Keratinocyte (primary cell): ENCODE measurements around the gene P3R3URF. TPM values are rescaled to one million over a fixed set of nuclear protein-coding genes. Genes with fewer than 3 reads are reported as not detected.

ENCODE experiments used
- DNase-seq: peaks from one replicate; pipeline ENCODE4 v3.0.0-alpha.2; 2011; ENCODE audit warnings: low read depth, missing footprints, low spot score
- FAIRE-seq: peaks from 2 replicates; lab custom pipeline; 2011; peaks lifted over from hg19 to GRCh38; lab: Jason Lieb, UNC
- H2AFZ ChIP-seq: 2 replicates; pipeline ENCODE4 v1.6.0; 2012; ENCODE audit warnings: low read length, control low read depth, inconsistent platforms; ENCODE audit not compliant: control insufficient read depth
- H3K27ac ChIP-seq: 2 replicates; pipeline ENCODE4 v1.5.1; 2011; ENCODE audit warnings: low read length; ENCODE audit not compliant: control insufficient read depth, insufficient read depth
- H3K27me3 ChIP-seq: 3 replicates; pipeline ENCODE4 v1.6.0; 2011; ENCODE audit warnings: low read length; ENCODE audit not compliant: control insufficient read depth, insufficient read depth; ENCODE audit errors: extremely low read depth
- H3K36me3 ChIP-seq, 2 experiments: 2 replicates in 1 of 2; 3 replicates in 1 of 2; pipeline ENCODE4 v1.5.1; 2011; ENCODE audit warnings: low read length in 2 of 2, mild to moderate bottlenecking in 1 of 2; ENCODE audit not compliant: control insufficient read depth in 2 of 2, insufficient read depth in 2 of 2; ENCODE audit errors: extremely low read depth in 1 of 2
- H3K4me1 ChIP-seq: 3 replicates; pipeline ENCODE4 v1.5.1; 2011; ENCODE audit warnings: low read length; ENCODE audit not compliant: control insufficient read depth, insufficient read depth; ENCODE audit errors: extremely low read depth
- H3K4me2 ChIP-seq: 3 replicates; pipeline ENCODE4 v1.6.0; 2011; ENCODE audit warnings: low read depth, low read length; ENCODE audit not compliant: control insufficient read depth, insufficient read depth; ENCODE audit errors: extremely low read depth
- H3K4me3 ChIP-seq, 3 experiments: fragments of 200-600 bp in 1 of 3; sonication (generic) in 1 of 3; 2 replicates in 2 of 3; 3 replicates in 1 of 3; pipeline ENCODE4 v1.5.1; 2011 to 2016; ENCODE audit warnings: low read length in 3 of 3, mild to moderate bottlenecking in 3 of 3, control low read depth in 2 of 3, inconsistent platforms in 1 of 3, low read depth in 1 of 3, mixed read lengths in 1 of 3, mixed run types in 1 of 3, moderate library complexity in 1 of 3; ENCODE audit not compliant: control insufficient read depth in 2 of 3, insufficient read depth in 2 of 3; ENCODE audit errors: extremely low read depth in 1 of 3
- H3K79me2 ChIP-seq: 2 replicates; pipeline ENCODE4 v1.6.0; 2012; ENCODE audit warnings: low read length; ENCODE audit not compliant: control insufficient read depth, insufficient read depth
- H3K9ac ChIP-seq: 3 replicates; pipeline ENCODE4 v1.6.0; 2011; ENCODE audit warnings: low read length; ENCODE audit not compliant: control insufficient read depth, insufficient read depth; ENCODE audit errors: extremely low read depth
- H3K9me1 ChIP-seq: 3 replicates; pipeline ENCODE4 v1.6.0; 2011; ENCODE audit warnings: low read length; ENCODE audit not compliant: control insufficient read depth, insufficient read depth; ENCODE audit errors: extremely low read depth
- H3K9me3 ChIP-seq: 2 replicates; pipeline ENCODE4 v1.5.1; 2012; ENCODE audit warnings: low read depth, low read length; ENCODE audit not compliant: control insufficient read depth
- H4K20me1 ChIP-seq: 3 replicates; pipeline ENCODE4 v1.6.0; 2011; ENCODE audit warnings: low read length; ENCODE audit not compliant: control insufficient read depth, insufficient read depth; ENCODE audit errors: extremely low read depth
- EZH2 ChIP-seq: IDR thresholded peaks from one replicate; pipeline ENCODE4 v1.6.1; 2012; ENCODE audit warnings: inconsistent platforms, mild to moderate bottlenecking, low read length, moderate library complexity
- dilution Hi-C: fragments of 300-500 bp; cut with MboI; formaldehyde crosslinking; loops from one replicate; pipeline ENCODE4 v1.7.0; 2020; ENCODE audit warnings: low sequenced_read_pairs; ENCODE audit not compliant: extremely low pct_ligation_motif_present
- polyA plus RNA-seq, 5 experiments: library from polyadenylated mRNA; depleted of rRNA in 3 of 5; stranded (reverse) in 3 of 5; stranded (forward) in 1 of 5; unstranded in 1 of 5; fragments of >200 nt; gene quantifications; 1 replicate in 1 of 5; 2 replicates in 3 of 5; 3 replicates in 1 of 5; pipeline versions ENCODE4 v1.2.1 to v1.2.3, GENCODE V29; 2011 to 2012; ENCODE audit warnings: missing spikeins in 2 of 5, low read depth in 1 of 5, low replicate concordance in 1 of 5
- TF ChIP-seq, protein P1 (sequence below), 3 experiments: IDR thresholded peaks in 1 of 3; conservative IDR thresholded peaks in 1 of 3; optimal IDR thresholded peaks in 1 of 3; 2 replicates in 2 of 3; 3 replicates in 1 of 3; pipeline versions ENCODE3 to v1.5.1; 2011; ENCODE audit warnings: low read length in 3 of 3, mild to moderate bottlenecking in 3 of 3, moderate library complexity in 2 of 3, control low read depth in 1 of 3, inconsistent platforms in 1 of 3; ENCODE audit not compliant: insufficient read depth in 2 of 3; ENCODE audit errors: extremely low read depth in 1 of 3

Gene P3R3URF
- polyA plus RNA-seq, 1 donor (not counting 4 experiments of a cell fraction or from before 2014, with no cell fraction given): not detected

DNA sequence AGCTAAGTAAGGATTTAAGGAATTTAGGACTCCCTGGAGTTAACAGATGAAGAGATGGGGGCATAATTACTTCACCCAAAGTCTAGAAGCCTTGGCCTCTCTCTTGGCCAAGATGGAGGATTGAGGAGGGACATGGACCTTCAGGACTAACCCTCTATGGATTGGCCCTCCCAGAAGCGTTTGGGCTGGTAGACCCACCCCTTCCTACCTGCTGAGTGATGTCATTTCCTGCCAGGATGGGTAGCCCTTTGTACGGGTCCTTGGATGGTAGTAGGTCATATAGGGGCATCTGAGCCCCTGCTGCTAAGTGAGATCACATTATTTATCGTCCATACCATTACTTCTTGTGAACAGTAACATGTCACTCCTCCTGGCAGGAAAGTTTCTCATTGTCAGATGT is 44.5 kb upstream of the P3R3URF start:
- dilution Hi-C loops: no loop called here
- FAIRE-seq (no peak), DNase-seq (no peak)
- peaks cover 24% of the 10 kb centered on the region for H3K4me1 ChIP-seq
- H3K27ac ChIP-seq: no peak overlapping the region
- TF ChIP-seq, protein P1, sequence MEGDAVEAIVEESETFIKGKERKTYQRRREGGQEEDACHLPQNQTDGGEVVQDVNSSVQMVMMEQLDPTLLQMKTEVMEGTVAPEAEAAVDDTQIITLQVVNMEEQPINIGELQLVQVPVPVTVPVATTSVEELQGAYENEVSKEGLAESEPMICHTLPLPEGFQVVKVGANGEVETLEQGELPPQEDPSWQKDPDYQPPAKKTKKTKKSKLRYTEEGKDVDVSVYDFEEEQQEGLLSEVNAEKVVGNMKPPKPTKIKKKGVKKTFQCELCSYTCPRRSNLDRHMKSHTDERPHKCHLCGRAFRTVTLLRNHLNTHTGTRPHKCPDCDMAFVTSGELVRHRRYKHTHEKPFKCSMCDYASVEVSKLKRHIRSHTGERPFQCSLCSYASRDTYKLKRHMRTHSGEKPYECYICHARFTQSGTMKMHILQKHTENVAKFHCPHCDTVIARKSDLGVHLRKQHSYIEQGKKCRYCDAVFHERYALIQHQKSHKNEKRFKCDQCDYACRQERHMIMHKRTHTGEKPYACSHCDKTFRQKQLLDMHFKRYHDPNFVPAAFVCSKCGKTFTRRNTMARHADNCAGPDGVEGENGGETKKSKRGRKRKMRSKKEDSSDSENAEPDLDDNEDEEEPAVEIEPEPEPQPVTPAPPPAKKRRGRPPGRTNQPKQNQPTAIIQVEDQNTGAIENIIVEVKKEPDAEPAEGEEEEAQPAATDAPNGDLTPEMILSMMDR (optimal IDR thresholded peaks at IDR 0.05 in 1 of 3, IDR thresholded peaks at IDR 0.05 in 1 of 3, conservative IDR thresholded peaks at IDR 0.05 in 1 of 3; ENCODE audit: extremely low read depth in 1 of 3, insufficient read depth in 2 of 3, low read length in 3 of 3): no peak
- no peak for TF ChIP-seq EZH2
- H3K27me3 ChIP-seq: no peaks in the 10 kb centered on the region
- no peaks in the 10 kb centered on the region for H3K9me1 ChIP-seq
- H3K4me2 ChIP-seq: no peak overlapping the region
- H3K36me3 ChIP-seq: no peaks in the 10 kb centered on the region
- H3K4me3 ChIP-seq: no peak overlapping the region
- no peak overlapping the region for H2AFZ ChIP-seq
- H3K9ac ChIP-seq: no peak overlapping the region
- H3K9me3 ChIP-seq: no peaks in the 10 kb centered on the region
- H4K20me1 ChIP-seq: no peaks in the 10 kb centered on the region
- H3K79me2 ChIP-seq: no peaks in the 10 kb centered on the region

DNA sequence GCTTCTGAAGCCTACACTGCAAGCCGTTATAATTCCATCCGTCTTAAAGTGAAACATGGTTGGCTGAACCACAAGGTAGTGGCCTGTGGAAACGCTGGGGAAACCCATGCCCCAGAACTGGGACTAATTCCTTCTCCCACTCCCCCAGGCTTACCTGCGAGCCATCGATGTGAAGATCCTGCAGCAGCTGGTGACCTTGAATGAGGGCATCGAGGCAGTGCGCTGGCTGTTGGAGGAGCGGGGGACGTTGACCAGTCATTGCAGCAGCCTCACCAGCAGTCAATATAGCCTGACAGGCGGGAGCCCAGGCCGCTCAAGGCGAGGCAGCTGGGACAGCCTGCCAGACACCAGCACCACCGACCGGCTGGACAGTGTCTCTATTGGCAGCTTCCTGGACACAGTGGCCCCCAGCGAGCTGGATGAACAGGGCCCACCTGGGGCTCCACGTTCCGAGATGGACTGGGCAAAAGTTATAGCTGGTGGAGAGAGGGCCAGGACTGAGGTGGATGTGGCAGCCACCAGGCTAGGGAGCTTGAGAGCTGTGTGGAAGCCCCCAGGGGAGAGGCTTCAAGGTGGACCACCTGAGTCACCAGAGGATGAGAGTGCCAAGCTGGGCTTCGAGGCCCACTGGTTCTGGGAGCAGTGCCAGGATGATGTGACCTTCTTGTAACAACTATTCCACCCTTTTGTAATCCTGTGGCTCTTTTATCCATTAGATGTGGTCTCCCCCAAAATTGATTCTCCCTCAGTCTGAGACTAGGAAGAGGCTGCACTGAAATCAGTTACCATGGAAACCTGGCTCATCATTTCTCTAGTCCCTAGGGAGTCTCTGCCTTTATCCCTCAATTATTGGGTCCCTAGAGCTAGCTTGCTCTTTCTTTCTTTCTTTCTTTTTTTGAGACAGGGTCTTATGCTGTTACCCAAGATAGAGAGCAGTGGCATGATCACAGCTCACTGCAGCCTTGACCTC is 43.5 kb upstream of the P3R3URF start:
- H2AFZ ChIP-seq: no peak overlapping the region
- H3K9me3 ChIP-seq: no peaks in the 10 kb centered on the region
- TF ChIP-seq, protein P1 (optimal IDR thresholded peaks at IDR 0.05 in 1 of 3, IDR thresholded peaks at IDR 0.05 in 1 of 3, conservative IDR thresholded peaks at IDR 0.05 in 1 of 3; ENCODE audit: extremely low read depth in 1 of 3, insufficient read depth in 2 of 3, low read length in 3 of 3): no peak
- TF ChIP-seq EZH2: no peak
- no peak for DNase-seq
- H3K4me1 ChIP-seq: peaks cover 24% of the 10 kb centered on the region
- H3K9ac ChIP-seq: no peak overlapping the region
- H3K4me2 ChIP-seq: no peak overlapping the region
- no peaks in the 10 kb centered on the region for H4K20me1 ChIP-seq
- no peak overlapping the region for H3K4me3 ChIP-seq
- H3K36me3 ChIP-seq: no peaks in the 10 kb centered on the region
- H3K27ac ChIP-seq: no peak overlapping the region
- dilution Hi-C loops: no loop called here
- H3K27me3 ChIP-seq: no peaks in the 10 kb centered on the region
- H3K9me1 ChIP-seq: no peaks in the 10 kb centered on the region
- FAIRE-seq: no peak
- H3K79me2 ChIP-seq: no peaks in the 10 kb centered on the region
